HCT116 (cell line): ENCODE data around the gene LPAR2.

ENCODE experiments used
- JUND ChIP-seq: IDR thresholded peaks from 2 replicates; pipeline ENCODE4 v1.6.1; 2012
- MAX ChIP-seq: IDR thresholded peaks from 2 replicates; pipeline ENCODE4 v1.6.1; 2012
- POLR2A ChIP-seq: IDR thresholded peaks from 2 replicates; pipeline ENCODE4 v1.7.0; 2011; ENCODE audit warnings: borderline replicate concordance; ENCODE audit not compliant: insufficient read depth, insufficient read length; ENCODE audit errors: extremely low read depth
- SP1 ChIP-seq: IDR thresholded peaks from 2 replicates; pipeline ENCODE4 v1.6.1; 2012; ENCODE audit warnings: low read depth
- SRF ChIP-seq: IDR thresholded peaks from 2 replicates; pipeline ENCODE4 v1.6.1; 2012; ENCODE audit warnings: low read depth
- YY1 ChIP-seq: IDR thresholded peaks from 2 replicates; pipeline ENCODE4 v1.6.1; 2011; ENCODE audit warnings: low read length, low read depth, moderate library complexity, mild to moderate bottlenecking; ENCODE audit not compliant: insufficient replicate concordance; ENCODE audit errors: extremely low read depth
- TF ChIP-seq, protein P1 (sequence below), 3 experiments: fragments of 200-600 bp in 1 of 3; sonication (generic) in 1 of 3; IDR thresholded peaks in 2 of 3; conservative IDR thresholded peaks in 1 of 3; 2 replicates each; pipeline ENCODE4 v1.5.1; 2012 to 2017; ENCODE audit warnings: low read depth in 2 of 3, low read length in 2 of 3, antibody characterized with exemption in 1 of 3, borderline replicate concordance in 1 of 3, control low read depth in 1 of 3, mild to moderate bottlenecking in 1 of 3, mixed read lengths in 1 of 3, mixed run types in 1 of 3, moderate library complexity in 1 of 3; ENCODE audit not compliant: insufficient read depth in 1 of 3
- TF ChIP-seq, protein P2 (sequence below): IDR thresholded peaks from 2 replicates; pipeline ENCODE4 v1.6.1; 2011; ENCODE audit warnings: mild to moderate bottlenecking, low read length, moderate library complexity; ENCODE audit not compliant: insufficient replicate concordance; ENCODE audit errors: extremely low read depth
- TF ChIP-seq, protein P3 (sequence below): IDR thresholded peaks from 2 replicates; pipeline ENCODE4 v1.6.1; 2012
- TF ChIP-seq, protein P4 (sequence below): IDR thresholded peaks from 2 replicates; pipeline ENCODE4 v1.6.1; 2012; ENCODE audit warnings: low read depth

- TF ChIP-seq POLR2A (no peak), JUND (no peak), SRF (no peak), MAX (no peak), YY1 (no peak), SP1 (no peak)
- TF ChIP-seq, protein P1, sequence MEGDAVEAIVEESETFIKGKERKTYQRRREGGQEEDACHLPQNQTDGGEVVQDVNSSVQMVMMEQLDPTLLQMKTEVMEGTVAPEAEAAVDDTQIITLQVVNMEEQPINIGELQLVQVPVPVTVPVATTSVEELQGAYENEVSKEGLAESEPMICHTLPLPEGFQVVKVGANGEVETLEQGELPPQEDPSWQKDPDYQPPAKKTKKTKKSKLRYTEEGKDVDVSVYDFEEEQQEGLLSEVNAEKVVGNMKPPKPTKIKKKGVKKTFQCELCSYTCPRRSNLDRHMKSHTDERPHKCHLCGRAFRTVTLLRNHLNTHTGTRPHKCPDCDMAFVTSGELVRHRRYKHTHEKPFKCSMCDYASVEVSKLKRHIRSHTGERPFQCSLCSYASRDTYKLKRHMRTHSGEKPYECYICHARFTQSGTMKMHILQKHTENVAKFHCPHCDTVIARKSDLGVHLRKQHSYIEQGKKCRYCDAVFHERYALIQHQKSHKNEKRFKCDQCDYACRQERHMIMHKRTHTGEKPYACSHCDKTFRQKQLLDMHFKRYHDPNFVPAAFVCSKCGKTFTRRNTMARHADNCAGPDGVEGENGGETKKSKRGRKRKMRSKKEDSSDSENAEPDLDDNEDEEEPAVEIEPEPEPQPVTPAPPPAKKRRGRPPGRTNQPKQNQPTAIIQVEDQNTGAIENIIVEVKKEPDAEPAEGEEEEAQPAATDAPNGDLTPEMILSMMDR (IDR thresholded peaks at IDR 0.05 in 2 of 3, conservative IDR thresholded peaks at IDR 0.05 in 1 of 3; ENCODE audit: borderline replicate concordance in 1 of 3, insufficient read depth in 1 of 3, low read depth in 2 of 3, low read length in 2 of 3) = no peak
- TF ChIP-seq, protein P2, sequence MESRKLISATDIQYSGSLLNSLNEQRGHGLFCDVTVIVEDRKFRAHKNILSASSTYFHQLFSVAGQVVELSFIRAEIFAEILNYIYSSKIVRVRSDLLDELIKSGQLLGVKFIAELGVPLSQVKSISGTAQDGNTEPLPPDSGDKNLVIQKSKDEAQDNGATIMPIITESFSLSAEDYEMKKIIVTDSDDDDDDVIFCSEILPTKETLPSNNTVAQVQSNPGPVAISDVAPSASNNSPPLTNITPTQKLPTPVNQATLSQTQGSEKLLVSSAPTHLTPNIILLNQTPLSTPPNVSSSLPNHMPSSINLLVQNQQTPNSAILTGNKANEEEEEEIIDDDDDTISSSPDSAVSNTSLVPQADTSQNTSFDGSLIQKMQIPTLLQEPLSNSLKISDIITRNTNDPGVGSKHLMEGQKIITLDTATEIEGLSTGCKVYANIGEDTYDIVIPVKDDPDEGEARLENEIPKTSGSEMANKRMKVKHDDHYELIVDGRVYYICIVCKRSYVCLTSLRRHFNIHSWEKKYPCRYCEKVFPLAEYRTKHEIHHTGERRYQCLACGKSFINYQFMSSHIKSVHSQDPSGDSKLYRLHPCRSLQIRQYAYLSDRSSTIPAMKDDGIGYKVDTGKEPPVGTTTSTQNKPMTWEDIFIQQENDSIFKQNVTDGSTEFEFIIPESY = no peak
- TF ChIP-seq, protein P3, sequence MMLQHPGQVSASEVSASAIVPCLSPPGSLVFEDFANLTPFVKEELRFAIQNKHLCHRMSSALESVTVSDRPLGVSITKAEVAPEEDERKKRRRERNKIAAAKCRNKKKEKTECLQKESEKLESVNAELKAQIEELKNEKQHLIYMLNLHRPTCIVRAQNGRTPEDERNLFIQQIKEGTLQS = no peak
- TF ChIP-seq, protein P4, sequence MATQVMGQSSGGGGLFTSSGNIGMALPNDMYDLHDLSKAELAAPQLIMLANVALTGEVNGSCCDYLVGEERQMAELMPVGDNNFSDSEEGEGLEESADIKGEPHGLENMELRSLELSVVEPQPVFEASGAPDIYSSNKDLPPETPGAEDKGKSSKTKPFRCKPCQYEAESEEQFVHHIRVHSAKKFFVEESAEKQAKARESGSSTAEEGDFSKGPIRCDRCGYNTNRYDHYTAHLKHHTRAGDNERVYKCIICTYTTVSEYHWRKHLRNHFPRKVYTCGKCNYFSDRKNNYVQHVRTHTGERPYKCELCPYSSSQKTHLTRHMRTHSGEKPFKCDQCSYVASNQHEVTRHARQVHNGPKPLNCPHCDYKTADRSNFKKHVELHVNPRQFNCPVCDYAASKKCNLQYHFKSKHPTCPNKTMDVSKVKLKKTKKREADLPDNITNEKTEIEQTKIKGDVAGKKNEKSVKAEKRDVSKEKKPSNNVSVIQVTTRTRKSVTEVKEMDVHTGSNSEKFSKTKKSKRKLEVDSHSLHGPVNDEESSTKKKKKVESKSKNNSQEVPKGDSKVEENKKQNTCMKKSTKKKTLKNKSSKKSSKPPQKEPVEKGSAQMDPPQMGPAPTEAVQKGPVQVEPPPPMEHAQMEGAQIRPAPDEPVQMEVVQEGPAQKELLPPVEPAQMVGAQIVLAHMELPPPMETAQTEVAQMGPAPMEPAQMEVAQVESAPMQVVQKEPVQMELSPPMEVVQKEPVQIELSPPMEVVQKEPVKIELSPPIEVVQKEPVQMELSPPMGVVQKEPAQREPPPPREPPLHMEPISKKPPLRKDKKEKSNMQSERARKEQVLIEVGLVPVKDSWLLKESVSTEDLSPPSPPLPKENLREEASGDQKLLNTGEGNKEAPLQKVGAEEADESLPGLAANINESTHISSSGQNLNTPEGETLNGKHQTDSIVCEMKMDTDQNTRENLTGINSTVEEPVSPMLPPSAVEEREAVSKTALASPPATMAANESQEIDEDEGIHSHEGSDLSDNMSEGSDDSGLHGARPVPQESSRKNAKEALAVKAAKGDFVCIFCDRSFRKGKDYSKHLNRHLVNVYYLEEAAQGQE = no peak
Observed at GRCh38 chr19:19661141-19661674, 33.2 kb upstream of the LPAR2 start.
